PC-9 (cell line): ENCODE results near the gene EXTL1. TPM values are rescaled to one million over a fixed set of nuclear protein-coding genes. Genes with fewer than 3 reads are reported as not detected.

ENCODE experiments used
- Bru-seq: library from RNA; stranded (reverse); fragments of 400-500 nt; gene quantifications from one replicate; lab custom pipeline; 2021; lab: Mats Ljungman, UMichigan
- BruChase-seq, 2 experiments: library from RNA; stranded (reverse); fragments of 400-500 nt; gene quantifications; one replicate each; lab custom pipeline; 2021; lab: Mats Ljungman, UMichigan
- BruUV-seq: library from RNA; stranded (reverse); fragments of 400-500 nt; replicated peaks from 2 replicates; lab custom pipeline; 2021; lab: Mats Ljungman, UMichigan
- CTCF ChIA-PET: fragments of 300-600 bp; sonication (Branson Sonifier 250); formaldehyde crosslinking; loops from one replicate; lab custom pipeline; 2022; ENCODE audit warnings: antibody characterized with exemption; lab: Charles Lee
- POLR2A ChIA-PET: fragments of 300-600 bp; sonication (Branson Sonifier 250); formaldehyde crosslinking; loops from one replicate; lab custom pipeline; 2022; ENCODE audit warnings: antibody characterized with exemption; ENCODE audit not compliant: unreplicated experiment; lab: Charles Lee
- DNase-seq, 2 experiments: peaks; one replicate each; pipeline versions ENCODE4 v3.0.0 to v3.0.0-alpha.2; 2015 to 2022; ENCODE audit warnings: mixed read lengths in 1 of 2
- H2AFZ ChIP-seq: fragments of 200-600 bp; sonication (generic); 2 replicates; pipeline ENCODE4 v1.8.1; 2017; ENCODE audit warnings: antibody characterized with exemption
- H3F3A ChIP-seq: fragments of 200-600 bp; sonication (generic); 2 replicates; pipeline ENCODE4 v1.8.1; 2017; ENCODE audit warnings: antibody characterized with exemption, mild to moderate bottlenecking, low read depth; ENCODE audit not compliant: insufficient read depth
- H3K27ac ChIP-seq: fragments of 200-600 bp; sonication (generic); 2 replicates; pipeline ENCODE4 v1.6.1; 2016; ENCODE audit warnings: mixed run types
- H3K27me3 ChIP-seq: fragments of 200-600 bp; sonication (generic); 2 replicates; pipeline ENCODE4 v1.6.1; 2016; ENCODE audit warnings: low read depth, mixed run types; ENCODE audit not compliant: insufficient read depth
- H3K36me3 ChIP-seq: fragments of 200-600 bp; sonication (generic); 2 replicates; pipeline ENCODE4 v1.6.1; 2016; ENCODE audit warnings: low read depth, mixed run types
- H3K4me1 ChIP-seq: fragments of 200-600 bp; sonication (generic); replicated peaks from 2 replicates; pipeline ENCODE4 v1.6.1; 2016; ENCODE audit warnings: mixed run types; ENCODE audit not compliant: insufficient read depth
- H3K4me2 ChIP-seq: fragments of 200-600 bp; sonication (generic); 2 replicates; pipeline ENCODE4 v1.6.1; 2017; ENCODE audit warnings: mixed run types
- H3K4me3 ChIP-seq: fragments of 200-600 bp; sonication (generic); 2 replicates; pipeline ENCODE4 v1.6.1; 2016; ENCODE audit warnings: mixed run types
- H3K79me2 ChIP-seq: fragments of 200-600 bp; sonication (generic); 2 replicates; pipeline ENCODE4 v1.6.1; 2017; ENCODE audit warnings: low read depth, mixed run types
- H3K9me2 ChIP-seq: fragments of 200-600 bp; sonication (generic); 2 replicates; pipeline ENCODE4 v1.8.1; 2017; ENCODE audit warnings: mild to moderate bottlenecking; ENCODE audit not compliant: insufficient read depth
- H3K9me3 ChIP-seq: fragments of 200-600 bp; sonication (generic); 2 replicates; pipeline ENCODE4 v1.8.1; 2016; ENCODE audit warnings: low read depth; ENCODE audit not compliant: insufficient read depth
- H4K20me1 ChIP-seq: fragments of 200-600 bp; sonication (generic); 2 replicates; pipeline ENCODE4 v1.8.1; 2017; ENCODE audit not compliant: insufficient read depth
- CTCF ChIP-seq: fragments of 200-600 bp; sonication (generic); conservative IDR thresholded peaks from 2 replicates; pipeline ENCODE4 v1.6.1; 2017; ENCODE audit warnings: mixed run types, antibody characterized with exemption, mild to moderate bottlenecking, moderate library complexity
- EZH2 ChIP-seq: fragments of 200-600 bp; sonication (generic); IDR thresholded peaks from 2 replicates; pipeline ENCODE4 v1.8.0; 2017; ENCODE audit warnings: antibody characterized with exemption, low read depth
- intact Hi-C: fragments of 100-400 bp; cut with micrococcal nuclease; formaldehyde crosslinking; loops from one replicate; pipeline ENCODE4 v1.10.0; 2022; ENCODE audit not compliant: unreplicated experiment
- long read RNA-seq: library from polyadenylated mRNA; stranded (forward); transcript quantifications from one replicate; pipeline ENCODE4 v2.0.0, GENCODE V29; 2022
- total RNA-seq: library from RNA; stranded (reverse); gene quantifications from 2 replicates; pipeline ENCODE4 v1.2.3, GENCODE V29; 2021

The EXTL1 gene
- total RNA-seq (0.13 and 0.63 TPM in 2 replicates), Bru-seq, nascent RNA (percentile 18 among the genes with signal in this experiment), BruChase-seq, experiment 1, labeled RNA remaining after a 2-hour chase (percentile 15 among the genes with signal in this experiment), BruChase-seq, experiment 2, labeled RNA remaining after a 6-hour chase (percentile 17 among the genes with signal in this experiment)
- long read RNA-seq, result 0 reads

- Histone ChIP-seq H3K4me1 (peaks cover 9% of the 10 kb centered on the region; the same call in 1 of the 2 replicates), H3F3A (no peaks in the 10 kb centered on the region), H4K20me1 (no peaks in the 10 kb centered on the region), H3K4me2 (no peak within 1 kb of the TSS), H3K9me3 (no peaks in the 10 kb centered on the region), H3K79me2 (no peaks in the 10 kb centered on the region), H3K9me2 (no peaks in the 10 kb centered on the region), H3K4me3 (no peak within 1 kb of the TSS), H3K27ac (no peak within 1 kb of the TSS), H3K27me3 (no peaks in the 10 kb centered on the region), H2AFZ (no peak within 1 kb of the TSS), H3K36me3 (no peaks in the 10 kb centered on the region)
- DNase-seq, result no peak
- intact Hi-C loops, result no loop called here
- no TSS peak for BruUV-seq
- CTCF ChIA-PET, result no interaction called here
- POLR2A ChIA-PET, result interaction anchor here (0.6 kb wide), 1 partner anchor 1050 kb away, joined by 7 read pairs; no protein-coding TSS in a partner anchor
- no peak for TF ChIP-seq EZH2
- TF ChIP-seq CTCF, result no peak
These were observed at the start of gene EXTL1 for GRCh38 chr1:26021647-26022403. Gene EXTL1, plus strand, starts transcription at chr1:26021775. Its CDS starts 872 bp downstream, at chr1:26022647.

- Histone ChIP-seq H3K9me2 (no peaks in the 10 kb centered on the region), H3K4me3 (no peak overlapping the region), H2AFZ (no peak overlapping the region), H3F3A (no peaks in the 10 kb centered on the region), H3K9me3 (no peaks in the 10 kb centered on the region), H3K27ac (no peak overlapping the region), H4K20me1 (no peaks in the 10 kb centered on the region), H3K79me2 (no peaks in the 10 kb centered on the region), H3K36me3 (no peaks in the 10 kb centered on the region), H3K27me3 (no peaks in the 10 kb centered on the region), H3K4me1 (no peaks in the 10 kb centered on the region), H3K4me2 (no peak overlapping the region)
- DNase-seq, result no peak
- TF ChIP-seq CTCF, result no peak
- no peak for TF ChIP-seq EZH2
- CTCF ChIA-PET, result no interaction called here
- POLR2A ChIA-PET, result interaction anchor here (0.5 kb wide), 1 partner anchor 74 kb away, joined by 3 read pairs; no protein-coding TSS in a partner anchor
- no TSS peak for BruUV-seq
- intact Hi-C loops, result no loop called here
These were observed 49.8 kb upstream of the EXTL1 start for GRCh38 chr1:25971811-25972180.

GRCh38 chr1:25973610-25974321, 47.8 kb upstream of the EXTL1 start:
- Histone ChIP-seq H3K9me2 (no peaks in the 10 kb centered on the region), H3K9me3 (no peaks in the 10 kb centered on the region), H3K4me2 (no peak overlapping the region), H3K79me2 (no peaks in the 10 kb centered on the region), H3F3A (no peaks in the 10 kb centered on the region), H3K4me3 (no peak overlapping the region), H4K20me1 (no peaks in the 10 kb centered on the region), H3K27me3 (no peaks in the 10 kb centered on the region), H3K4me1 (no peaks in the 10 kb centered on the region), H3K36me3 (no peaks in the 10 kb centered on the region), H3K27ac (no peak overlapping the region), H2AFZ (no peak overlapping the region)
- intact Hi-C loops, result no loop called here
- ChIA-PET CTCF (no interaction called here), POLR2A (no interaction called here)
- DNase-seq, result no peak
- no TSS peak for BruUV-seq
- TF ChIP-seq EZH2 (no peak), CTCF (no peak)
